GM18507 (cell line): ENCODE data around the gene SFTA2.

Source experiments
- DNase-seq: peaks from one replicate; pipeline ENCODE4 v3.0.0; 2011; ENCODE audit warnings: low read depth; ENCODE audit not compliant: insufficient read length; ENCODE audit errors: extremely low spot score
- FAIRE-seq: peaks from 2 replicates; lab custom pipeline; 2011; peaks lifted over from hg19 to GRCh38; lab: Jason Lieb, UNC

Gene SFTA2

GRCh38 chr6:30882759-30883684, 48.9 kb downstream of the SFTA2 start:
- no peak for DNase-seq
- peak; percentile 67 for FAIRE-seq

DNA sequence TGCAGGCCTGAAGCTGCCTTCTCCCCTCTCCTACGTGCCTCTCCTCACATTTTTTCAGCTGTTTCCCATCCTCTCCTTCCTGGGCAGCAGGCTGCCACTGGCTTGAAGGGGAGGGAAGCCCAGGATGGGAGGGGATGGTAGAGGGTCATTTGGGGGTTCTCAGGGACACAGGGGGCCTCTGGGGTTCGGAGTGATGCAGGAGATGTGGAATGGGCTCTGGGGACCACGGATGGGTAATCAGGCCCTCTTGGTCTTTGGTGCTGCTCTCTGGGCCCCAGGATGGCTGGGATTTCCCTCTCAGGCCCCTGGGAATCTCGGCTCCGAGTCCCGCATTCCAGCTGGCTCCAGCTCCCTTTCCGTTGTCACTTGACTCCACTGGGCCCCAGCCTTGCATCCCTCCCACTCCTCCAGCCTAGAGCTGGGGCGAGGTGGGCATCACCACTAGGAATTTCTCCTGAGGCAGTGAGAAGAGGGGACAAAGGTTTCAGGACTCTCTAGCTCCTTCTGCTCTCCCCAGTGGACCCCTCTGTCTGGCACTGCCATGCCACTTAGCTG, 49.7 kb downstream of the SFTA2 start:
- FAIRE-seq: no peak
- no peak for DNase-seq

DNA sequence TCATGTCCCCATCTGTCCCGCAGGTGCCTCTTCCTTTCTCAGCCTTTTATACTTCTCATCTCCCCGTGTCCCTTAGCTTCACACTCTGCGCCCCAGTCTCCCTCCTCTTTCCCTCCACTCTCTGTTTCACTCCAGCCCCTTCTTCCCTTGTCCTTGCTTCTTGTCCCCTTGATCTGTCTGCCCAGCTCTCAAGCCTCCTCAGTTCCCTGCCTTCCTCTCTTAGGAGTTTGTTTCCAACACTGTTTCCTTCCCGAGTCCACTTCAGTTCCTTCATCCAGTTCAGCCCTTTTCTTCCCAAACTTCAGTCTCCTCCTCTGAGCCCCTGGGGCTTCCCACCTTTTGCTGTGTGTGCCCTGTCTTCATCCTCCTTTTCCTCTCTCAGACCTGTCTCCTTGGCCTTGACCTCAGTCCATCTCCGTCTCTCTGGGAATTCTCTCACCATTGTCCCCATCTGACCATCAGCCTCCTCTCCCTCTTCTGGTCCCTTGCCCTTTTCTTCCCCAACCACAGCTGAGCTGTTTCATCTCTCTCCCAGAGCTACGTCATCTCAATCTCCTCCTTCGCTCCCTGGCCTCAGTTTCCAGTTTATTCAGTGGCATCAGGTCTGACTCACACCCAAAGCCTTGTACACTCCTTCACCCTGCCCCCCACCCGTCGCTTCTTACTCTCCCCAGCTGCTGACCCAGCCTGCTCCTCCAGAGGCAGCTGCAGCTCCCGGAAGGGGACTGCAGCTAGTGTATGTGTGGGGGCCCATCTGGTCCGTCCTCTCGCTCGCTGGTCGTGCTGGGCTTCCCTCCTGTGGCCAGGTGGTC, 50.4 kb downstream of the SFTA2 start:
- FAIRE-seq: no peak
- no peak for DNase-seq
